Measurements from ENCODE around the gene KRTAP10-12.

KRTAP10-12 gene

DNA sequence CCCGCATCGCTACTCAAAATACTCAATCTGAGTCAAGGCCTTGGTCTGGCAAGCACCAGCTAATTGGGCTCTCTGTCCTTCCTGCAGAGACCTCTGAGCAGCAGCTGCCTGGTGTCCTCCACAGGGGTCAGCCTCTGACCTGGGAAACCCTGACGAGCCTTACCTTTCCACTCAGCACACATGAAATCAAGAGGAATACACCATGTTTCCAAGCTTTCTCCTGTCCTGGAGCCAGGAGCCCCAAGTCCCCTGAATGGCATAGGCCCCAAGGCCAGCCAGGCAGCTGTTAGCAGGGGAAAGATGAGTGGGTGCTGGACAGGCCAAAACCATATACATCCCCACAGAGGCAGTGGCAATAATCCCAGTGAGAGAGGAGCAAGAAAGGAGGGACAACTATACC, 41.6 kb downstream of the KRTAP10-12 start:
- Mint-ChIP-seq H3K36me3 (peaks cover 7% of the 10 kb centered on the region), H3K27me3 (no peaks in the 10 kb centered on the region), H3K9me3 (ENCODE audit: low read depth) (no peaks in the 10 kb centered on the region), H3K4me1 (ENCODE audit: low read depth) (peaks cover 5% of the 10 kb centered on the region), H3K27ac (no peak overlapping the region), H3K4me3 (no peak overlapping the region)

- no peak overlapping the region for H3K27ac Mint-ChIP-seq
- H3K9me3 Mint-ChIP-seq (ENCODE audit: low read depth), result no peaks in the 10 kb centered on the region
- H3K27me3 Mint-ChIP-seq, result no peaks in the 10 kb centered on the region
- no peak overlapping the region for H3K4me3 Mint-ChIP-seq
- H3K36me3 Mint-ChIP-seq, result peaks cover 7% of the 10 kb centered on the region
- peaks cover 5% of the 10 kb centered on the region for H3K4me1 Mint-ChIP-seq (ENCODE audit: low read depth)
These were observed 42.3 kb downstream of the KRTAP10-12 start for GRCh38 chr21:44739316-44739715.

DNA sequence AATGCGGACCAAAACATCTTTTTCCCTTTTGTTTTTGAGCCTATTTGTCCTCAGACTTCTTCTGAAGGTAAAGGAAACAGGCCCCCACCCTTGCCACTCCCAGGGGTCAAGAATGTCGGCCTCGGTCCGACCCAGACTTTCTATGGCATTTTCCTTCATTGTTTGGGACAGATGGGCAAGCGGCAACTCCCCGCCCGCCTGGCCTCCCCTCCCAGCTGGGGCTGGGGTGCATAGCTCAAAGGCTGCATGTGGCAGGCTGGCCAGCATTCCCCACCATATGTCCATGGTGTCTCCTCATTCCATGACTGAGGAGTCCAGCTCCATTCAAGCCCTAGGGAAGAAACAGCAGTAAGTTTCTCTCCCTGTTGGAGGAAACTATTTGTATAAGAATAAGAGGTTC, 43.8 kb downstream of the KRTAP10-12 start:
- no peak overlapping the region for H3K27ac Mint-ChIP-seq
- no peaks in the 10 kb centered on the region for H3K9me3 Mint-ChIP-seq (ENCODE audit: low read depth)
- H3K27me3 Mint-ChIP-seq, result no peaks in the 10 kb centered on the region
- no peak overlapping the region for H3K4me3 Mint-ChIP-seq
- H3K36me3 Mint-ChIP-seq, result peaks cover 7% of the 10 kb centered on the region
- H3K4me1 Mint-ChIP-seq (ENCODE audit: low read depth), result peaks cover 5% of the 10 kb centered on the region

GRCh38 chr21:44741921-44742320, 44.9 kb downstream of the KRTAP10-12 start:
- peaks cover 5% of the 10 kb centered on the region for H3K4me1 Mint-ChIP-seq (ENCODE audit: low read depth)
- peaks cover 7% of the 10 kb centered on the region for H3K36me3 Mint-ChIP-seq
- no peaks in the 10 kb centered on the region for H3K27me3 Mint-ChIP-seq
- H3K9me3 Mint-ChIP-seq (ENCODE audit: low read depth), result no peaks in the 10 kb centered on the region
- no peak overlapping the region for H3K4me3 Mint-ChIP-seq
- no peak overlapping the region for H3K27ac Mint-ChIP-seq

DNA sequence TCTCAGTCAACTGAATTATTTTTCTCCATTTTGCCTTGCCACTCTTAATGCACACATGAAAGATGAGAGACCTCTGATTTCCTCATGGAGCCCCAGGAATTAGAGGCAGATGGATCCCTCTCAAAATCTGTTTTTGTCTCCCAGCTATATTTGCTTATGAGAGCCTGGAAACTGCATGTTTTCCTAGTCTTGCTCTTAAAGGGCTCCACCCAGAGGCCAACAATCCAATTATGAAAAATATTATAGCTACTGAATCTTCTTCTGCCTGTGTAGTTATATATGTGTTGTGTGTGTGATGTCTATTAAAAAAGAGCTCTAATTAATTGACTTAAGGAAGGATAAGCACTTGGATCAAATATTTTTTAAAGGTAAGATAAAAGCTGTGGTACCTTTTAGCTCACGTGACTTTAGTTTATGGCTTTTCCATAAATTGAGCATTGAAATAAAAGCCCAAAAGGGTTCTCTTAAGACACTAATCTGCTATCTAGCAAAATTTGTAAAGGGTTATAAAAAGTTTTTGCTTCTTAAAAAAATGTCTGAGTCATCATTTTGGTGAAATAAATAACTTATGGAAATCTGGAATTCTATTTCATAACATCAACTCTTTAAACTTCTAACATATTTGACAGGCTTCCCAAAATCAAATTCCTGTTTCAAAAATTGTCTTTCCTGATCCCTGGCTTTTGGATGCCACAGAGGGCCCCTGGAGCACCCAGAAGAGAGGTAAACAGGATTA, 45.6 kb downstream of the KRTAP10-12 start:
- peaks cover 4% of the 10 kb centered on the region for H3K36me3 Mint-ChIP-seq
- H3K4me1 Mint-ChIP-seq (ENCODE audit: low read depth), result peaks cover 5% of the 10 kb centered on the region
- H3K27ac Mint-ChIP-seq, result no peak overlapping the region
- H3K9me3 Mint-ChIP-seq (ENCODE audit: low read depth), result no peaks in the 10 kb centered on the region
- no peaks in the 10 kb centered on the region for H3K27me3 Mint-ChIP-seq
- H3K4me3 Mint-ChIP-seq, result no peak overlapping the region
